ENCODE results near the gene CRYAA. TPM values are rescaled to one million over a fixed set of nuclear protein-coding genes. Genes with fewer than 3 reads are reported as not detected.

The CRYAA gene
- total and polyA plus RNA-seq, 2 donors (not counting 3 experiments of a cell fraction or from before 2014, with no cell fraction given), result not detected

DNA sequence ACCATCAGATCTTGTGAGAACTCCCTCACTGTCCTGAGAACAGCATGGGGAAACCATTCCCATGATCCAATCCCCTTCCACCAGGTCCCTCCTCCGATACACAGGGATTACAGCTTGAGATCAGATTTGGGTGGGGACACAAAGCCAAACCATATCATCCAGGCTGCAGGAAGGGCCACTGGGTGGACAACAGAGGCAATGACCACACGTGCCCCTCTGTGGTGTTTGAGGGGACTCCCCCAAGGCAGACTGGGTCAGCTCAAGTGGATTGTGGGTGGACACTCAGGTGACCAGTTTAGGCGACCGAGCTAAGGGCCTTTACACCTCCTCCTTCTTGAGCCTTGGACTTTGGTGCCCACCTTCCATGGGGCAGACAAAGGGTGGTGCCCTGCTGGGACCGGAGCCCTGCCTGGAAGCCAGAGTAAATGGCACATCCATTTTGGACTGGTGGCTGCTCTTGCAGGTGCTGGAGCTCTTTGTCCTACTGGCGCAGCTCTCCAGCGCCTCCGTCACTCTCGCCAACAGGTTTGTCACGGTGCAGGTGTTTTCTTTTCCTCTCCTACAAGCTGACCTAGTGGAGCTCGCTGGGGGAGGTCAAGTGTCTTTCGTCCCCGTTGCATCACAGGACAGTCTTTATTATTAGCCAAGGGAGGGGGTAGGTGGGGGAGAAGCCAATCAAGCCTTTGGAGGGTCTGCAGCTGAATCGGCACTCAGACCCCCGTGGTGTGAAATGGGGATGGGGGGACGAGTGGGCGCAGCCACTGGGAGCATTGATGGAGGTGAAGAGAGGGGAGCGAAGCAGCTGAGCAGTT, 37.6 kb downstream of the CRYAA start:
- no peaks in the 10 kb centered on the region for H3K79me2 ChIP-seq (ENCODE audit: control insufficient read depth, insufficient read depth, low read length)
- intact Hi-C loops (cut with micrococcal nuclease) (no loop called here), dilution Hi-C loops (cut with MboI; ENCODE audit: extremely low pct_ligation_motif_present, low sequenced_read_pairs) (no loop called here)
- H3K27ac ChIP-seq (ENCODE audit: insufficient read depth, low read depth, low read length), result no peak overlapping the region
- CTCF ChIA-PET, result interaction anchor here (1.8 kb wide), 1 partner anchor 14 kb away, joined by 3 read pairs; no protein-coding TSS in a partner anchor
- no peak overlapping the region for H3K4me3 ChIP-seq (replicated peaks in 1 of 3; ENCODE audit: insufficient read depth in 1 of 3, low read depth in 1 of 3, low read length in 3 of 3)
- no peak overlapping the region for H3K9ac ChIP-seq (replicated peaks; ENCODE audit: extremely low read depth, insufficient read depth, low read length)
- H3K36me3 ChIP-seq (ENCODE audit: control insufficient read depth in 2 of 2, extremely low read depth in 1 of 2, insufficient read depth in 2 of 2, low read length in 2 of 2), result no peaks in the 10 kb centered on the region
- no peaks in the 10 kb centered on the region for H3K27me3 ChIP-seq (ENCODE audit: control insufficient read depth in 2 of 2, insufficient read depth in 2 of 2, low read length in 2 of 2)
- H2AFZ ChIP-seq (ENCODE audit: low read depth, low read length), result no peak overlapping the region
- peaks cover under 1% of the 10 kb centered on the region for H3K9me3 ChIP-seq (replicated peaks; ENCODE audit: control insufficient read depth, insufficient read depth, low read length)
- DNase-seq (ENCODE audit: low read depth, low spot score) (no peak), FAIRE-seq (no peak)
- POLR2A ChIA-PET, result no interaction called here
- H3K9me1 ChIP-seq (replicated peaks; ENCODE audit: control insufficient read depth, extremely low read depth, insufficient read depth, low read length), result no peaks in the 10 kb centered on the region
- TF ChIP-seq MYC (IDR thresholded peaks at IDR 0.05; ENCODE audit: low read depth, low read length) (no peak), POLR2A (IDR thresholded peaks at IDR 0.05; ENCODE audit: low read depth, low read length) (no peak), JUN (IDR thresholded peaks at IDR 0.05; ENCODE audit: borderline replicate concordance, insufficient read depth, insufficient read length, low read depth) (no peak), EZH2 (IDR thresholded peaks at IDR 0.05; ENCODE audit: borderline replicate concordance, low read depth, low read length, severe bottlenecking) (no peak), FOS (IDR thresholded peaks at IDR 0.05; ENCODE audit: borderline replicate concordance, insufficient read depth, low read length) (no peak), POLR2AphosphoS5 (IDR thresholded peaks at IDR 0.05; ENCODE audit: insufficient read depth, low read depth, low read length) (no peak), GATA2 (IDR thresholded peaks at IDR 0.05; ENCODE audit: insufficient read depth, insufficient read length, low read depth, low read length) (no peak)
- TF ChIP-seq, protein P1, sequence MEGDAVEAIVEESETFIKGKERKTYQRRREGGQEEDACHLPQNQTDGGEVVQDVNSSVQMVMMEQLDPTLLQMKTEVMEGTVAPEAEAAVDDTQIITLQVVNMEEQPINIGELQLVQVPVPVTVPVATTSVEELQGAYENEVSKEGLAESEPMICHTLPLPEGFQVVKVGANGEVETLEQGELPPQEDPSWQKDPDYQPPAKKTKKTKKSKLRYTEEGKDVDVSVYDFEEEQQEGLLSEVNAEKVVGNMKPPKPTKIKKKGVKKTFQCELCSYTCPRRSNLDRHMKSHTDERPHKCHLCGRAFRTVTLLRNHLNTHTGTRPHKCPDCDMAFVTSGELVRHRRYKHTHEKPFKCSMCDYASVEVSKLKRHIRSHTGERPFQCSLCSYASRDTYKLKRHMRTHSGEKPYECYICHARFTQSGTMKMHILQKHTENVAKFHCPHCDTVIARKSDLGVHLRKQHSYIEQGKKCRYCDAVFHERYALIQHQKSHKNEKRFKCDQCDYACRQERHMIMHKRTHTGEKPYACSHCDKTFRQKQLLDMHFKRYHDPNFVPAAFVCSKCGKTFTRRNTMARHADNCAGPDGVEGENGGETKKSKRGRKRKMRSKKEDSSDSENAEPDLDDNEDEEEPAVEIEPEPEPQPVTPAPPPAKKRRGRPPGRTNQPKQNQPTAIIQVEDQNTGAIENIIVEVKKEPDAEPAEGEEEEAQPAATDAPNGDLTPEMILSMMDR (IDR thresholded peaks at IDR 0.05; ENCODE audit: extremely low read depth in 1 of 2, insufficient read depth in 1 of 2, low read depth in 1 of 2, low read length in 2 of 2), result no peak
- TF ChIP-seq, protein P2, sequence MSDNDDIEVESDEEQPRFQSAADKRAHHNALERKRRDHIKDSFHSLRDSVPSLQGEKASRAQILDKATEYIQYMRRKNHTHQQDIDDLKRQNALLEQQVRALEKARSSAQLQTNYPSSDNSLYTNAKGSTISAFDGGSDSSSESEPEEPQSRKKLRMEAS (IDR thresholded peaks at IDR 0.05; ENCODE audit: insufficient read depth, insufficient read length), result no peak
- H3K4me2 ChIP-seq (ENCODE audit: insufficient read depth, low read length), result no peak overlapping the region
- no peaks in the 10 kb centered on the region for H3K4me1 ChIP-seq (ENCODE audit: control insufficient read depth, extremely low read depth, insufficient read depth, low read length)
- no peaks in the 10 kb centered on the region for H4K20me1 ChIP-seq (replicated peaks; ENCODE audit: control insufficient read depth, extremely low read depth, insufficient read depth, low read length)
- no TSS peak for BruUV-seq (replicated peaks)

All from endothelial cell of umbilical vein (primary cell).